Adrenal gland (tissue), 5 donors: ENCODE measurements around the gene USP2.

Experiments used
- CTCF ChIP-seq, 6 experiments: fragments of 450-650 bp in 4 of 6; fragments of 200-600 bp in 2 of 6; sonication (generic) in 1 of 6; IDR thresholded peaks; 1 replicate in 5 of 6; 2 replicates in 1 of 6; pipeline versions ENCODE4 v1.5.1 to v1.8.0; 2016 to 2021; ENCODE audit warnings: antibody characterized with exemption in 6 of 6, mild to moderate bottlenecking in 2 of 6, moderate library complexity in 1 of 6
- POLR2A ChIP-seq, 2 donors: fragments of 450-650 bp; IDR thresholded peaks; one replicate each; pipeline ENCODE4 v1.6.1; 2017; ENCODE audit warnings: antibody characterized with exemption in 2 of 2, mild to moderate bottlenecking in 2 of 2, moderate library complexity in 1 of 2
- donor health status: DM: no; HTN: no; CAD: no.

DNA sequence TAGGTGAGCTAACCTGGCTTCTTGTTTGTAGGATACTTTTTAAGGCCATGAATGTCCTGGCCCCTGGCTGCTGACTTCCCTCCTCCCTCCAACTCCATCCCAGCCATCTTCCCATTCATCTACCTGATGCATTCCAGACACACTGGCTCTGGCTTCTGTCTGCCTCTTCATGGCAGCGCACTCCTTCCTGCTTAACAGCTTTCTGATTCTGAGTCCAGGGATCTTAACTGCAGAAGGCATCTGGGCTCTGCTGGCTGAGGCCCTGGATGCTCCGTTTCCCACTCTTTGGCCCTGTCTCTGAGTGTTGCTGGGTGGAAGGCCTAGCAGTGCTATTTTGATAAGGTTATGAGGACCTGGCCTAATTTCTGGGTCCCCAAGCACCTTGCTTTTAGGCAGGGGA is 43.3 kb upstream of the USP2 start:
- no peak for TF ChIP-seq CTCF (IDR thresholded peaks at IDR 0.05)
- TF ChIP-seq POLR2A (IDR thresholded peaks at IDR 0.05): no peak
